H1 (cell line): ENCODE measurements around the gene TMEM255A. TPM values are rescaled to one million over a fixed set of nuclear protein-coding genes. Genes with fewer than 3 reads are reported as not detected.

ENCODE experiments used
- CTCF ChIA-PET: fragments of 300-600 bp; sonication (Branson Sonifier 250); formaldehyde crosslinking; loops from one replicate; lab custom pipeline; 2021; ENCODE audit not compliant: partially characterized antibody; lab: Charles Lee
- POLR2A ChIA-PET: fragments of 300-600 bp; sonication (Branson Sonifier 250); formaldehyde crosslinking; loops from one replicate; lab custom pipeline; 2021; ENCODE audit warnings: inconsistent platforms; ENCODE audit not compliant: partially characterized antibody; lab: Charles Lee
- DNase-seq, 2 experiments: peaks; one replicate each; pipeline versions ENCODE4 v3.0.0 to v3.0.0-alpha.2; 2010 to 2022; ENCODE audit warnings: low spot score in 2 of 2, low read depth in 1 of 2, mixed read lengths in 1 of 2
- FAIRE-seq: peaks from 2 replicates; lab custom pipeline; 2011; peaks lifted over from hg19 to GRCh38; lab: Jason Lieb, UNC
- H2AFZ ChIP-seq: 2 replicates; pipeline ENCODE4 v1.8.1; 2012; ENCODE audit warnings: low read length, inconsistent platforms
- H2AK5ac ChIP-seq: 2 replicates; pipeline ENCODE4 v1.6.1; 2013; ENCODE audit warnings: low read depth, low read length
- H2BK120ac ChIP-seq: replicated peaks from 2 replicates; pipeline ENCODE3; 2013; ENCODE audit warnings: low read depth, low read length, inconsistent platforms
- H2BK12ac ChIP-seq: 2 replicates; pipeline ENCODE4 v1.6.1; 2013; ENCODE audit warnings: low read depth, low read length
- H2BK15ac ChIP-seq: 2 replicates; pipeline ENCODE4 v1.6.1; 2013; ENCODE audit warnings: low read length
- H2BK20ac ChIP-seq: 2 replicates; pipeline ENCODE4 v1.6.1; 2013; ENCODE audit warnings: low read length
- H2BK5ac ChIP-seq: 2 replicates; pipeline ENCODE4 v1.6.1; 2013; ENCODE audit warnings: low read depth, low read length
- H3K14ac ChIP-seq: 2 replicates; pipeline ENCODE4 v1.6.1; 2013; ENCODE audit warnings: inconsistent platforms; ENCODE audit not compliant: insufficient read length
- H3K18ac ChIP-seq: 2 replicates; pipeline ENCODE4 v1.6.1; 2013; ENCODE audit warnings: low read length; ENCODE audit errors: extremely low read depth
- H3K23ac ChIP-seq: 2 replicates; pipeline ENCODE4 v1.6.1; 2013; ENCODE audit warnings: inconsistent platforms; ENCODE audit not compliant: insufficient read length
- H3K23me2 ChIP-seq: 2 replicates; pipeline ENCODE4 v1.6.1; 2013; ENCODE audit warnings: low read depth, low read length
- H3K27ac ChIP-seq: 2 replicates; pipeline ENCODE4 v1.6.1; 2011; ENCODE audit warnings: low read depth, low read length, inconsistent platforms
- H3K27me3 ChIP-seq, 4 experiments: replicated peaks in 1 of 4; 1 replicate in 1 of 4; 2 replicates in 3 of 4; pipeline versions ENCODE4 v1.6.1 to v1.8.1; 2011 to 2013; ENCODE audit warnings: low read length in 3 of 4, mild to moderate bottlenecking in 3 of 4, inconsistent platforms in 2 of 4, mixed read lengths in 2 of 4, moderate library complexity in 1 of 4; ENCODE audit not compliant: control insufficient read depth in 3 of 4, insufficient read depth in 3 of 4; ENCODE audit errors: extremely low read depth in 1 of 4
- H3K36me3 ChIP-seq, 4 experiments: 2 replicates each; pipeline versions ENCODE4 v1.6.1 to v1.8.1; 2011 to 2013; ENCODE audit warnings: mild to moderate bottlenecking in 4 of 4, low read length in 3 of 4, moderate library complexity in 2 of 4, control low read depth in 1 of 4, inconsistent platforms in 1 of 4; ENCODE audit not compliant: insufficient read depth in 4 of 4, control insufficient read depth in 2 of 4
- H3K4ac ChIP-seq: replicated peaks from 2 replicates; pipeline ENCODE3; 2013; ENCODE audit warnings: low read length, low read depth, mixed read lengths, inconsistent platforms; ENCODE audit not compliant: insufficient read length
- H3K4me1 ChIP-seq, 4 experiments: replicated peaks in 1 of 4; 1 replicate in 1 of 4; 2 replicates in 3 of 4; pipeline versions ENCODE4 v1.6.1 to v1.8.1; 2011 to 2013; ENCODE audit warnings: low read length in 3 of 4, inconsistent platforms in 2 of 4, mixed read lengths in 1 of 4; ENCODE audit not compliant: insufficient read depth in 4 of 4, control insufficient read depth in 3 of 4
- H3K4me2 ChIP-seq, 2 experiments: 2 replicates each; pipeline versions ENCODE4 v1.6.1 to v1.8.1; 2011 to 2013; ENCODE audit warnings: low read depth in 2 of 2, low read length in 2 of 2, control low read depth in 1 of 2, inconsistent platforms in 1 of 2, mild to moderate bottlenecking in 1 of 2; ENCODE audit not compliant: insufficient read depth in 1 of 2
- H3K4me3 ChIP-seq, 4 experiments: fragments of 200-600, 300-600 bp in 1 of 4; sonication (generic), shearing (Covaris generic), sonication (Bioruptor Twin) in 1 of 4; 2 replicates each; pipeline versions ENCODE4 v1.5.1 to v1.8.1; 2011 to 2016; ENCODE audit warnings: low read length in 4 of 4, low read depth in 3 of 4, control low read depth in 2 of 4, inconsistent platforms in 2 of 4, mild to moderate bottlenecking in 2 of 4, mixed read lengths in 1 of 4, moderate library complexity in 1 of 4; ENCODE audit not compliant: insufficient read depth in 2 of 4; ENCODE audit errors: extremely low read depth in 1 of 4
- H3K56ac ChIP-seq: replicated peaks from 2 replicates; pipeline ENCODE3; 2013; ENCODE audit warnings: low read depth, mild to moderate bottlenecking, mixed read lengths, low read length, inconsistent platforms; ENCODE audit not compliant: insufficient read length
- H3K79me1 ChIP-seq: 2 replicates; pipeline ENCODE4 v1.6.1; 2013; ENCODE audit warnings: low read depth, low read length, control low read depth
- H3K79me2 ChIP-seq, 2 experiments: 2 replicates each; pipeline versions ENCODE4 v1.6.1 to v1.8.1; 2012 to 2013; ENCODE audit warnings: low read length in 2 of 2, mild to moderate bottlenecking in 2 of 2, inconsistent platforms in 1 of 2; ENCODE audit not compliant: insufficient read depth in 2 of 2, control insufficient read depth in 1 of 2
- H3K9ac ChIP-seq, 4 experiments: replicated peaks in 1 of 4; 1 replicate in 1 of 4; 2 replicates in 3 of 4; pipeline versions ENCODE4 v1.6.1 to v1.8.1; 2011 to 2013; ENCODE audit warnings: low read depth in 3 of 4, low read length in 3 of 4, control low read depth in 2 of 4, mild to moderate bottlenecking in 2 of 4, moderate library complexity in 2 of 4, inconsistent platforms in 1 of 4; ENCODE audit errors: extremely low read depth in 1 of 4
- H3K9me3 ChIP-seq, 2 experiments: 2 replicates each; pipeline versions ENCODE4 v1.6.1 to v1.8.1; 2012 to 2013; ENCODE audit warnings: mild to moderate bottlenecking in 2 of 2, moderate library complexity in 2 of 2, control low read depth in 1 of 2, inconsistent platforms in 1 of 2, low read depth in 1 of 2, low read length in 1 of 2, mixed read lengths in 1 of 2; ENCODE audit not compliant: insufficient read depth in 2 of 2
- H4K20me1 ChIP-seq, 2 experiments: replicated peaks in 1 of 2; 2 replicates each; pipeline versions ENCODE3 to v1.8.1; 2011 to 2013; ENCODE audit warnings: inconsistent platforms in 2 of 2, low read length in 2 of 2, mild to moderate bottlenecking in 1 of 2; ENCODE audit not compliant: insufficient read depth in 2 of 2, control insufficient read depth in 1 of 2
- H4K5ac ChIP-seq: 2 replicates; pipeline ENCODE4 v1.6.1; 2013; ENCODE audit warnings: low read length, low read depth, mixed read lengths, inconsistent platforms; ENCODE audit not compliant: insufficient read length
- H4K8ac ChIP-seq: 2 replicates; pipeline ENCODE4 v1.8.0; 2013; ENCODE audit warnings: mild to moderate bottlenecking, moderate library complexity, low read length, inconsistent platforms; ENCODE audit not compliant: insufficient read depth; ENCODE audit errors: extremely low read depth
- H4K91ac ChIP-seq: replicated peaks from 2 replicates; pipeline ENCODE3; 2013; ENCODE audit warnings: low read length, mixed read lengths, inconsistent platforms; ENCODE audit not compliant: insufficient read length
- CTBP2 ChIP-seq: IDR thresholded peaks from 2 replicates; pipeline ENCODE4 v1.7.0; 2011; ENCODE audit warnings: borderline replicate concordance, mild to moderate bottlenecking, moderate library complexity, mixed read lengths, low read length; ENCODE audit not compliant: insufficient read depth, insufficient read length
- CTCF ChIP-seq, 3 experiments: IDR thresholded peaks; 1 replicate in 2 of 3; 2 replicates in 1 of 3; pipeline versions ENCODE4 v1.5.1 to v1.6.1; 2011; ENCODE audit warnings: low read length in 3 of 3, mild to moderate bottlenecking in 3 of 3, inconsistent platforms in 2 of 3, low read depth in 1 of 3, moderate library complexity in 1 of 3; ENCODE audit not compliant: insufficient read depth in 1 of 3; ENCODE audit errors: control extremely low read depth in 1 of 3
- EGR1 ChIP-seq: IDR thresholded peaks from 2 replicates; pipeline ENCODE4 v1.6.1; 2011; ENCODE audit warnings: low read depth, low read length, borderline replicate concordance
- HDAC6 ChIP-seq: IDR thresholded peaks from one replicate; pipeline ENCODE4 v1.7.1; 2012; ENCODE audit warnings: low read depth, mild to moderate bottlenecking, inconsistent platforms, low read length, moderate library complexity
- KDM1A ChIP-seq: fragments of 200-600, 300-600 bp; sonication (generic); IDR thresholded peaks from 2 replicates; pipeline ENCODE4 v1.7.1; 2016; ENCODE audit warnings: mild to moderate bottlenecking, low read length, borderline replicate concordance
- KDM5A ChIP-seq: fragments of 200-600 bp; IDR thresholded peaks from 2 replicates; pipeline ENCODE4 v1.7.1; 2012; ENCODE audit warnings: mild to moderate bottlenecking, low read length, inconsistent platforms, mixed read lengths
- NRF1 ChIP-seq: IDR thresholded peaks from 2 replicates; pipeline ENCODE4 v1.6.1; 2011; ENCODE audit warnings: mild to moderate bottlenecking, low read depth, low read length, improper control_type of control experiment
- POLR2AphosphoS5 ChIP-seq: IDR thresholded peaks from 2 replicates; pipeline ENCODE4 v1.6.1; 2011; ENCODE audit warnings: low read depth, low read length
- RBBP5 ChIP-seq: IDR thresholded peaks from 2 replicates; pipeline ENCODE4 v1.7.1; 2012; ENCODE audit warnings: low read depth, mild to moderate bottlenecking, inconsistent platforms, low read length, moderate library complexity, borderline replicate concordance
- RNF2 ChIP-seq: fragments of 200-900, 300-1000 bp; sonication (generic); IDR thresholded peaks from 2 replicates; pipeline ENCODE4 v1.7.1; 2016; ENCODE audit warnings: borderline replicate concordance, low read depth, mild to moderate bottlenecking, antibody characterized with exemption, low read length; ENCODE audit not compliant: poor library complexity, severe bottlenecking; ENCODE audit errors: missing control alignments
- SIRT6 ChIP-seq: IDR thresholded peaks from one replicate; pipeline ENCODE4 v1.7.1; 2012; ENCODE audit warnings: low read length, inconsistent platforms
- SIX5 ChIP-seq: IDR thresholded peaks from 2 replicates; pipeline ENCODE4 v1.6.1; 2011; ENCODE audit warnings: mild to moderate bottlenecking, low read depth, low read length
- WGBS, 2 experiments: shearing (Covaris generic) in 1 of 2; methylation state at CpG; one replicate each; pipeline versions ENCODE4 v1.1.6 to v1.1.7; 2013 to 2015; ENCODE audit warnings: low lambda C conversion rate in 2 of 2, mixed read lengths in 2 of 2, inconsistent platforms in 1 of 2, low coverage in 1 of 2, missing lambda C conversion rate in 1 of 2; ENCODE audit not compliant: insufficient replicate concordance in 2 of 2, insufficient coverage in 1 of 2, insufficient read length in 1 of 2; ENCODE audit errors: extremely low coverage in 1 of 2, missing lambda C conversion rate in 1 of 2; 5-methylcytosine and 5-hydroxymethylcytosine counted together
- polyA plus RNA-seq, 7 experiments: library from polyadenylated mRNA; depleted of rRNA in 3 of 7; stranded (reverse) in 5 of 7; unstranded in 2 of 7; fragments of >200 nt in 5 of 7; fragments of 200-250 nt in 2 of 7; gene quantifications; 1 replicate in 5 of 7; 2 replicates in 1 of 7; 4 replicates in 1 of 7; pipeline versions ENCODE4 v1.2.1 to v1.2.3, GENCODE V29; 2011 to 2013; ENCODE audit warnings: missing spikeins in 2 of 7, mixed read lengths in 2 of 7
- total RNA-seq: library from RNA; stranded (reverse); fragmentation: NEBNext Ultra II Directional; extraction: Animal tissue kit (Norgen Biotek cat#: 25700); gene quantifications from 2 replicates; pipeline ENCODE4 v1.2.1, GENCODE V29; 2021

The TMEM255A gene
- total and polyA plus RNA-seq, 2 of the 8 experiments (the other 6 are each of a cell fraction or from before 2014, with no cell fraction given), result 0.73 to 2.3 TPM

GRCh38 chrX:120238933-120239332 is 72.3 kb downstream of the TMEM255A start:
- Histone ChIP-seq H3K14ac (no peak overlapping the region), H2AK5ac (no peak overlapping the region), H4K8ac (no peak overlapping the region), H3K4ac (no peak overlapping the region), H3K9ac (no peak overlapping the region), H3K18ac (no peak overlapping the region), H2BK20ac (no peak overlapping the region), H3K4me1 (no peaks in the 10 kb centered on the region), H3K23ac (no peak overlapping the region), H4K91ac (no peak overlapping the region), H2BK5ac (no peak overlapping the region), H3K27me3 (no peaks in the 10 kb centered on the region), H3K27ac (no peak overlapping the region), H3K79me2 (peaks cover 0 to 14% of the 10 kb centered on the region in 2 experiments; a peak in 2 of 4 replicates), H2AFZ (no peak overlapping the region), H2BK120ac (no peak overlapping the region), H4K5ac (no peak overlapping the region), H3K79me1 (no peaks in the 10 kb centered on the region), H2BK12ac (no peak overlapping the region), H3K23me2 (peaks cover under 1% of the 10 kb centered on the region; the same call in 1 of the 2 replicates), H3K4me2 (no peak overlapping the region), H3K4me3 (no peak overlapping the region), H3K56ac (no peak overlapping the region), H4K20me1 (no peaks in the 10 kb centered on the region), H2BK15ac (no peak overlapping the region), H3K9me3 (no peaks in the 10 kb centered on the region), H3K36me3 (no peaks in the 10 kb centered on the region; a peak in 1 of 8 replicates)
- WGBS, 2 experiments, result 75% methylated on average over 3 of the region's 4 CpGs; no CpG with 5 or more reads in 1 of the 2 experiments
- DNase-seq (no peak), FAIRE-seq (no peak)
- ChIA-PET POLR2A (no interaction called here), CTCF (interaction anchor here (0.7 kb wide), 1 partner anchor 215 kb away, joined by 4 read pairs; no protein-coding TSS in a partner anchor)
- TF ChIP-seq EGR1, result no peak
- no peak for TF ChIP-seq CTCF (IDR thresholded peaks at IDR 0.05; ENCODE audit: control extremely low read depth in 1 of 3, insufficient read depth in 1 of 3, low read depth in 1 of 3, low read length in 3 of 3)
- TF ChIP-seq SIRT6, result no peak
- no peak for TF ChIP-seq SIX5
- no peak for TF ChIP-seq POLR2AphosphoS5
- no peak for TF ChIP-seq HDAC6
- TF ChIP-seq KDM5A, result no peak
- TF ChIP-seq KDM1A, result no peak
- no peak for TF ChIP-seq CTBP2
- no peak for TF ChIP-seq NRF1
- TF ChIP-seq RNF2, result no peak
- no peak for TF ChIP-seq RBBP5
